ENCODE measurements around the gene TSHR. TPM values are rescaled to one million over a fixed set of nuclear protein-coding genes. Genes with fewer than 3 reads are reported as not detected.

TSHR gene
- total and polyA plus RNA-seq, 2 of the 13 experiments (the other 11 are each of a cell fraction or from before 2014, with no cell fraction given): not detected

GRCh38 chr14:81087230-81087629 is 131.8 kb downstream of the TSHR start:
- H4K20me1 ChIP-seq (ENCODE audit: insufficient read depth, low read length): no peaks in the 10 kb centered on the region
- ATAC-seq (no peak), DNase-seq (ENCODE audit: low spot score) (no peak), FAIRE-seq (no peak)
- no peak overlapping the region for H3K27ac ChIP-seq (ENCODE audit: extremely low read length, insufficient read depth, low read length)
- H2AFZ ChIP-seq (ENCODE audit: low read length): no peak overlapping the region
- H3K9me3 ChIP-seq (ENCODE audit: low read length): no peaks in the 10 kb centered on the region
- H3K79me2 ChIP-seq (ENCODE audit: insufficient read depth, low read length): no peaks in the 10 kb centered on the region
- intact Hi-C loops (cut with micrococcal nuclease; ENCODE audit: unreplicated experiment): no loop called here
- no peak overlapping the region for H3K4me3 ChIP-seq (replicated peaks in 1 of 3; ENCODE audit: insufficient read depth in 1 of 3, low read depth in 2 of 3, low read length in 3 of 3)
- BruUV-seq (replicated peaks): no TSS peak
- H3K27me3 ChIP-seq (ENCODE audit: control insufficient read depth in 1 of 2, insufficient read depth in 2 of 2, low read length in 2 of 2): no peaks in the 10 kb centered on the region
- WGBS (ENCODE audit: low lambda C conversion rate): 31% methylated on average over 3 of the region's 3 CpGs
- H3K36me3 ChIP-seq (replicated peaks in 1 of 2; ENCODE audit: control insufficient read depth in 1 of 2, insufficient read depth in 2 of 2, low read length in 2 of 2): no peaks in the 10 kb centered on the region
- TF ChIP-seq ASH2L (IDR thresholded peaks at IDR 0.05; ENCODE audit: insufficient read length, low read depth, low read length): no peak
- TF ChIP-seq MAFK (conservative IDR thresholded peaks at IDR 0.05 in 1 of 2, IDR thresholded peaks at IDR 0.05 in 1 of 2; ENCODE audit: low read length in 2 of 2): peak; percentile 90 to 94
- TF ChIP-seq MAFF (IDR thresholded peaks at IDR 0.05; ENCODE audit: low read depth, low read length): peak; percentile 94
- CTCF ChIA-PET (ENCODE audit: low intra/inter-chr PET ratio, low total read pairs): no interaction called here
- POLR2A ChIA-PET: no interaction called here
- no peaks in the 10 kb centered on the region for H3K4me1 ChIP-seq (ENCODE audit: insufficient read depth, low read length)
- in situ Hi-C loops (cut with HindIII; ENCODE audit: extremely low pct_ligation_motif_present, low pct_unique_long_range_greater_than_20kb): no loop called here
- H3K9ac ChIP-seq (ENCODE audit: insufficient read depth, low read depth, low read length): no peak overlapping the region
- no peak overlapping the region for H3K4me2 ChIP-seq (ENCODE audit: low read depth, low read length)

GRCh38 chr14:81091139-81091538 is 135.7 kb downstream of the TSHR start:
- TF ChIP-seq ZNF770 (CRISPR knock-in tag; IDR thresholded peaks at IDR 0.05): no peak
- ChIA-PET POLR2A (no interaction called here), CTCF (ENCODE audit: low intra/inter-chr PET ratio, low total read pairs) (no interaction called here)
- FAIRE-seq (no peak), DNase-seq (ENCODE audit: low spot score) (no peak), ATAC-seq (no peak)
- no peak overlapping the region for H3K4me2 ChIP-seq (ENCODE audit: low read depth, low read length)
- H3K9ac ChIP-seq (ENCODE audit: insufficient read depth, low read depth, low read length): no peak overlapping the region
- no peaks in the 10 kb centered on the region for H3K9me3 ChIP-seq (ENCODE audit: low read length)
- in situ Hi-C loops (cut with HindIII; ENCODE audit: extremely low pct_ligation_motif_present, low pct_unique_long_range_greater_than_20kb) (no loop called here), intact Hi-C loops (cut with micrococcal nuclease; ENCODE audit: unreplicated experiment) (no loop called here)
- no peak overlapping the region for H3K27ac ChIP-seq (ENCODE audit: extremely low read length, insufficient read depth, low read length)
- no peaks in the 10 kb centered on the region for H3K79me2 ChIP-seq (ENCODE audit: insufficient read depth, low read length)
- no peaks in the 10 kb centered on the region for H3K27me3 ChIP-seq (ENCODE audit: control insufficient read depth in 1 of 2, insufficient read depth in 2 of 2, low read length in 2 of 2)
- peaks cover 9% of the 10 kb centered on the region for H3K4me1 ChIP-seq (ENCODE audit: insufficient read depth, low read length)
- H2AFZ ChIP-seq (ENCODE audit: low read length): no peak overlapping the region
- H3K36me3 ChIP-seq (replicated peaks in 1 of 2; ENCODE audit: control insufficient read depth in 1 of 2, insufficient read depth in 2 of 2, low read length in 2 of 2): no peaks in the 10 kb centered on the region
- no TSS peak for BruUV-seq (replicated peaks)
- no peak overlapping the region for H3K4me3 ChIP-seq (replicated peaks in 1 of 3; ENCODE audit: insufficient read depth in 1 of 3, low read depth in 2 of 3, low read length in 3 of 3)
- no peaks in the 10 kb centered on the region for H4K20me1 ChIP-seq (ENCODE audit: insufficient read depth, low read length)

All from HepG2 (cell line).